Smooth muscle cell (in vitro differentiated cells): ENCODE data around the gene MAPK8IP1. TPM values are rescaled to one million over a fixed set of nuclear protein-coding genes. Genes with fewer than 3 reads are reported as not detected.

Experiments
- DNase-seq: peaks from one replicate; lab custom pipeline; 2025; ENCODE audit not compliant: unreplicated experiment; lab: John Stamatoyannopoulos, UW
- H2AFZ ChIP-seq: fragments of 200-600 bp; sonication (generic); 2 replicates; pipeline ENCODE4 v1.6.0; 2016; ENCODE audit warnings: antibody characterized with exemption, low read depth, mild to moderate bottlenecking
- H3F3A ChIP-seq: fragments of 200-600 bp; sonication (generic); 2 replicates; pipeline ENCODE4 v1.6.0; 2017; ENCODE audit warnings: antibody characterized with exemption, low read depth
- H3K27ac ChIP-seq: fragments of 200-600 bp; sonication (generic); 2 replicates; pipeline ENCODE4 v1.5.1; 2016; ENCODE audit warnings: low read depth, mild to moderate bottlenecking
- H3K27me3 ChIP-seq: fragments of 200-600 bp; sonication (generic); 2 replicates; pipeline ENCODE4 v1.6.1; 2016; ENCODE audit warnings: low read depth, mild to moderate bottlenecking
- H3K36me3 ChIP-seq: fragments of 200-600 bp; sonication (generic); 2 replicates; pipeline ENCODE4 v1.5.1; 2016; ENCODE audit warnings: low read depth
- H3K4me1 ChIP-seq: fragments of 200-600 bp; sonication (generic); 2 replicates; pipeline ENCODE4 v1.5.1; 2016; ENCODE audit warnings: low read depth
- H3K4me2 ChIP-seq: fragments of 200-600 bp; sonication (generic); 2 replicates; pipeline ENCODE4 v1.6.0; 2016; ENCODE audit warnings: mild to moderate bottlenecking
- H3K4me3 ChIP-seq: fragments of 200-600 bp; sonication (generic); 2 replicates; pipeline ENCODE4 v1.5.1; 2016; ENCODE audit warnings: mild to moderate bottlenecking
- H3K79me2 ChIP-seq: fragments of 200-600 bp; sonication (generic); 2 replicates; pipeline ENCODE4 v1.6.0; 2016; ENCODE audit warnings: low read depth, mild to moderate bottlenecking
- H3K9ac ChIP-seq: fragments of 200-600 bp; sonication (generic); 2 replicates; pipeline ENCODE4 v1.6.0; 2016; ENCODE audit warnings: low read depth
- H3K9me3 ChIP-seq: fragments of 200-600 bp; sonication (generic); replicated peaks from 2 replicates; pipeline ENCODE4 v1.5.1; 2016; ENCODE audit warnings: low read depth
- H4K20me1 ChIP-seq: fragments of 200-600 bp; sonication (generic); 2 replicates; pipeline ENCODE4 v1.6.0; 2016; ENCODE audit warnings: low read depth
- WGBS: methylation state at CpG from one replicate; pipeline ENCODE4 v1.1.7; 2016; ENCODE audit warnings: low lambda C conversion rate; 5-methylcytosine and 5-hydroxymethylcytosine counted together
- polyA plus RNA-seq: library from polyadenylated mRNA; unstranded; fragments of >200 nt; fragmentation: Nextera tagmentation; extraction: Ambion mirVana; gene quantifications from 2 replicates; pipeline ENCODE4 v1.2.1, GENCODE V29; 2016
- total RNA-seq: library from RNA; depleted of rRNA; stranded (reverse); fragments of >200 nt; gene quantifications from 2 replicates; pipeline ENCODE4 v1.2.3, GENCODE V29; 2014
- TF ChIP-seq, protein P1 (sequence below): fragments of 200-600 bp; sonication (generic); IDR thresholded peaks from 2 replicates; pipeline ENCODE4 v1.5.1; 2017; ENCODE audit warnings: borderline replicate concordance, mild to moderate bottlenecking, antibody characterized with exemption; ENCODE audit not compliant: insufficient read depth, poor library complexity, severe bottlenecking

The MAPK8IP1 gene
- total and polyA plus RNA-seq, 2 experiments from 2014 or later: 5.2 to 8.1 TPM

DNA sequence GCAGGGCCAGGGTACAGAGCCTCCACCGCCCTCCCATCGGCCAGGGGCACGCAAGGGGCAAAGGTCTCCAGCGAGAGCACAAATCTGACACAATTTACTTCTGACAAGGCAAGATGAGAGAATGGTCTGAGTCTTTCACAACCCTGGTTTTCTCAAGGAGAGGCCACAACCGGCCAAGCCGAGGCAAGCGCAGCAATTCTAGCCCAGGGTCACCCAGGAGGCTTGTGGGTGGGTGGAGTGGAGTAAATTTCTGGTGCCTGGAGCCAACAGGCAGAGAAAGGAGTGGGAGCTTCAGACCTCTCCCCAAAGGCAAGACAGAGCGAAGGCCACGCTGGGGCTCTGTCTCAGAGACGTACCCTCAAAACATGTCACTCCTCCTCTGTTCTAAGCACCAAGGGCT lies 46.3 kb downstream of the MAPK8IP1 start:
- H3K27ac ChIP-seq: no peak overlapping the region
- TF ChIP-seq, protein P1, sequence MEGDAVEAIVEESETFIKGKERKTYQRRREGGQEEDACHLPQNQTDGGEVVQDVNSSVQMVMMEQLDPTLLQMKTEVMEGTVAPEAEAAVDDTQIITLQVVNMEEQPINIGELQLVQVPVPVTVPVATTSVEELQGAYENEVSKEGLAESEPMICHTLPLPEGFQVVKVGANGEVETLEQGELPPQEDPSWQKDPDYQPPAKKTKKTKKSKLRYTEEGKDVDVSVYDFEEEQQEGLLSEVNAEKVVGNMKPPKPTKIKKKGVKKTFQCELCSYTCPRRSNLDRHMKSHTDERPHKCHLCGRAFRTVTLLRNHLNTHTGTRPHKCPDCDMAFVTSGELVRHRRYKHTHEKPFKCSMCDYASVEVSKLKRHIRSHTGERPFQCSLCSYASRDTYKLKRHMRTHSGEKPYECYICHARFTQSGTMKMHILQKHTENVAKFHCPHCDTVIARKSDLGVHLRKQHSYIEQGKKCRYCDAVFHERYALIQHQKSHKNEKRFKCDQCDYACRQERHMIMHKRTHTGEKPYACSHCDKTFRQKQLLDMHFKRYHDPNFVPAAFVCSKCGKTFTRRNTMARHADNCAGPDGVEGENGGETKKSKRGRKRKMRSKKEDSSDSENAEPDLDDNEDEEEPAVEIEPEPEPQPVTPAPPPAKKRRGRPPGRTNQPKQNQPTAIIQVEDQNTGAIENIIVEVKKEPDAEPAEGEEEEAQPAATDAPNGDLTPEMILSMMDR: no peak
- no peaks in the 10 kb centered on the region for H3K79me2 ChIP-seq
- H3K4me1 ChIP-seq: no peaks in the 10 kb centered on the region
- no peak overlapping the region for H3K4me2 ChIP-seq
- DNase-seq: no peak
- H3K9ac ChIP-seq: no peak overlapping the region
- WGBS: 96% methylated on average over 9 of the region's 10 CpGs
- no peak overlapping the region for H2AFZ ChIP-seq
- H3K27me3 ChIP-seq: no peaks in the 10 kb centered on the region
- no peaks in the 10 kb centered on the region for H3F3A ChIP-seq
- H3K36me3 ChIP-seq: peaks cover 7% of the 10 kb centered on the region
- no peaks in the 10 kb centered on the region for H3K9me3 ChIP-seq
- H4K20me1 ChIP-seq: no peaks in the 10 kb centered on the region
- H3K4me3 ChIP-seq: no peak overlapping the region

DNA sequence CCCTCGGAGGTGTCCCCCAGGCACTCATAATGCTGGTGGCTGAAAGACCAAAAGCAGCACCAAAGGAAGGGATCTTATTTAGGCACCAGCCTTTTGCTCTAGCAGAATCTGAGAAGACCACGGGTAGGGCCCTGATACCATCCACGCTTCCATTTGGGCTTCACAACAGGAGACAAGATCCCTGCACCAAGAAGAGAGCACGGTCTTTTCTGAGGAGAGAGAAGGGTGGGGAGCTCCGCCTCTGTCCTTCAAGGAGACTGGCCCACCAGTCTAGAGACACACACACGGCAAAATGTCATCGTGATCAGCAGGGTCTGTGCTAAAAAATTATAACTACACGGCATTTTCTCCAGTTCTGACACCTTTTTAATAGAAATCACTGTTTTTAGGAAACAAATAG lies 46.8 kb downstream of the MAPK8IP1 start:
- no peaks in the 10 kb centered on the region for H3F3A ChIP-seq
- no peak overlapping the region for H3K27ac ChIP-seq
- no peaks in the 10 kb centered on the region for H3K79me2 ChIP-seq
- peaks cover 7% of the 10 kb centered on the region for H3K36me3 ChIP-seq
- H3K27me3 ChIP-seq: no peaks in the 10 kb centered on the region
- no peak overlapping the region for H3K4me3 ChIP-seq
- no peaks in the 10 kb centered on the region for H4K20me1 ChIP-seq
- DNase-seq: no peak
- TF ChIP-seq, protein P1: no peak
- no peak overlapping the region for H3K9ac ChIP-seq
- H3K4me1 ChIP-seq: no peaks in the 10 kb centered on the region
- H3K9me3 ChIP-seq: no peaks in the 10 kb centered on the region
- H2AFZ ChIP-seq: no peak overlapping the region
- H3K4me2 ChIP-seq: no peak overlapping the region
- WGBS: 97% methylated on average over 8 of the region's 8 CpGs

DNA sequence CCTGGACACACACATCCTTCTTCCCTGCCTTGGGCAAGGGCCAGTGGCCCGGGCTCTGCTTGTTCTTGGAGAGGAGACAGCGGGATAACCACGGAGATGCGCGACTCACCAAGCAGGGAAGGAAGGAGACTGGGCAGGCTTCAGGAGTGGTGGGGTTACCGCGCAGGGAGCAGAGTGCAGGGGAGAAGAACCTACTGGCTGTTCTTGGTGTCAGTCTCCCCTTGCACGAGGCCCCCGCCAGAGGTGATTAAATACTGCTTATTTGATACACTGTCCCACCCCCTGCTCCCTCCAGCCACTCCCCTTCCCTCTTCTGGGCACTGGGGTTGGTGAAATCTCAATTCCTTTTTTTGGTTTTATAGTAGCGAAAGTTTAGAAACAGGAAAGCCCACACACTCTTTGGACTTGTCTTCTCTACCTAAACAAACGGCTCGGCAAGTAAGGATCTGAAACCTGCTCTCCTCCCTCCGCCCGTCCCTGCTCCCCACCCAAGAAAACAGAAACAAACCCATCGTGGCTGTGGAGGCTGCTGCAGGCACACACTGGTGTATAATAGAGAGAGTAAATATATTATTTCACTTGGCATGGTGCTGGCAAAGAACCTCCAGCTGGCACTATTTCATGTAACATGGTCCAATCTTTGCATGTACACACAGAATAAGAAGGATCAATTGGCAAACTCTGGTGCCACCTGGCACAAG lies 47.8 kb downstream of the MAPK8IP1 start:
- H4K20me1 ChIP-seq: no peaks in the 10 kb centered on the region
- no peak overlapping the region for H3K27ac ChIP-seq
- H3K4me1 ChIP-seq: no peaks in the 10 kb centered on the region
- no peak overlapping the region for H3K4me2 ChIP-seq
- no peak for DNase-seq
- WGBS: 96% methylated on average over 15 of the region's 15 CpGs
- no peaks in the 10 kb centered on the region for H3K79me2 ChIP-seq
- no peaks in the 10 kb centered on the region for H3F3A ChIP-seq
- H3K9ac ChIP-seq: no peak overlapping the region
- H3K36me3 ChIP-seq: peaks cover 12% of the 10 kb centered on the region
- no peaks in the 10 kb centered on the region for H3K27me3 ChIP-seq
- H2AFZ ChIP-seq: no peak overlapping the region
- TF ChIP-seq, protein P1: no peak
- no peaks in the 10 kb centered on the region for H3K9me3 ChIP-seq
- H3K4me3 ChIP-seq: no peak overlapping the region
